ENCODE results near the gene SLC26A9.

DNA sequence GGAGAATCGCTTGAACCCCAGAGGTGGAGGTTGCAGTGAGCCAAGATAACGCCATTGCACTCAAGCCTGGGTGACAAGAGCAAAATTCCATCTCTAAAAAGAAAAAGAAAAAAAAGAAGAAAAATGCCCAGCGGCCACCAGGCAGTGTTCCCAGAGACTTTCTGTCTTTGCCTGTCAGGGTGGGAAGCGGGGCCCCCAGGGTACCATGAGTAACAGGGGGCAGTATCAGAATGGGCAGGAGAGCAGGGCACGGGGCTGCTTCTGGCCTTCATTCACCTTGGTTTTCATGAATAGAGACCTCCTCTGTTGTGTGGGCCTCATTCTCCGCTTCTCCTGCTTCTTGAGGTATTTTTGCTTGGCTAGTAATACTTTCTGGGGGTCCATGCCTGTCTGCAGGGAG is 20.4 kb downstream of the SLC26A9 start:
- TF ChIP-seq EZH2phosphoT487 (IDR thresholded peaks at IDR 0.05; ENCODE audit: borderline replicate concordance, low read depth) (no peak), GABPA (IDR thresholded peaks at IDR 0.05; ENCODE audit: low read depth) (no peak), RFX5 (IDR thresholded peaks at IDR 0.05; ENCODE audit: low read length) (no peak), CTCF (IDR thresholded peaks at IDR 0.05) (no peak), FOXM1 (IDR thresholded peaks at IDR 0.05; ENCODE audit: low read depth) (no peak), TAF1 (IDR thresholded peaks at IDR 0.05; ENCODE audit: borderline replicate concordance, low read depth, low read length) (no peak), EP300 (IDR thresholded peaks at IDR 0.05; ENCODE audit: borderline replicate concordance in 1 of 2, low read depth in 1 of 2, low read length in 1 of 2) (no peak), RAD21 (IDR thresholded peaks at IDR 0.05; ENCODE audit: low read length) (no peak)
- TF ChIP-seq, protein P1, sequence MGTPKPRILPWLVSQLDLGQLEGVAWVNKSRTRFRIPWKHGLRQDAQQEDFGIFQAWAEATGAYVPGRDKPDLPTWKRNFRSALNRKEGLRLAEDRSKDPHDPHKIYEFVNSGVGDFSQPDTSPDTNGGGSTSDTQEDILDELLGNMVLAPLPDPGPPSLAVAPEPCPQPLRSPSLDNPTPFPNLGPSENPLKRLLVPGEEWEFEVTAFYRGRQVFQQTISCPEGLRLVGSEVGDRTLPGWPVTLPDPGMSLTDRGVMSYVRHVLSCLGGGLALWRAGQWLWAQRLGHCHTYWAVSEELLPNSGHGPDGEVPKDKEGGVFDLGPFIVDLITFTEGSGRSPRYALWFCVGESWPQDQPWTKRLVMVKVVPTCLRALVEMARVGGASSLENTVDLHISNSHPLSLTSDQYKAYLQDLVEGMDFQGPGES (IDR thresholded peaks at IDR 0.05; ENCODE audit: low read depth, low read length), result no peak
